ENCODE measurements around the gene DCC.

The DCC gene

GRCh38 chr18:52422985-52423601, 83.1 kb downstream of the DCC start:
- ChIA-PET CTCF (no interaction called here), POLR2A (ENCODE audit: low non-redundant PET) (no interaction called here)

GRCh38 chr18:52426041-52426440, 86.0 kb downstream of the DCC start:
- CTCF ChIA-PET = interaction anchor here (0.6 kb wide), 1 partner anchor 740 kb away, joined by 4 read pairs; no protein-coding TSS in a partner anchor
- POLR2A ChIA-PET (ENCODE audit: low non-redundant PET) = no interaction called here
- DNase-seq (ENCODE audit: low spot score) = no peak
- H3K27ac ChIP-seq = no peak overlapping the region
- no peak for TF ChIP-seq CTCF (conservative IDR thresholded peaks at IDR 0.05; ENCODE audit: low read depth)

More at GRCh38 chr18:52422985-52423601, 83.1 kb downstream of the DCC start:
- no peak for DNase-seq (ENCODE audit: low spot score)
- no peak for TF ChIP-seq CTCF (conservative IDR thresholded peaks at IDR 0.05; ENCODE audit: low read depth)
- H3K27ac ChIP-seq = no peak overlapping the region

GRCh38 chr18:52426462-52426861, 86.5 kb downstream of the DCC start:
- ChIA-PET POLR2A (ENCODE audit: low non-redundant PET) (no interaction called here), CTCF (interaction anchor here (0.6 kb wide), 1 partner anchor 741 kb away, joined by 4 read pairs; no protein-coding TSS in a partner anchor)
- no peak for DNase-seq (ENCODE audit: low spot score)
- TF ChIP-seq CTCF (conservative IDR thresholded peaks at IDR 0.05; ENCODE audit: low read depth) = no peak
- H3K27ac ChIP-seq = no peak overlapping the region

GRCh38 chr18:52427521-52428175, 87.7 kb downstream of the DCC start:
- no peak overlapping the region for H3K27ac ChIP-seq
- DNase-seq (ENCODE audit: low spot score) = no peak
- ChIA-PET CTCF (no interaction called here), POLR2A (ENCODE audit: low non-redundant PET) (no interaction called here)
- no peak for TF ChIP-seq CTCF (conservative IDR thresholded peaks at IDR 0.05; ENCODE audit: low read depth)

- H3K27ac ChIP-seq = no peak overlapping the region
- ChIA-PET POLR2A (ENCODE audit: low non-redundant PET) (no interaction called here), CTCF (no interaction called here)
- TF ChIP-seq CTCF (conservative IDR thresholded peaks at IDR 0.05; ENCODE audit: low read depth) = no peak
- DNase-seq (ENCODE audit: low spot score) = no peak
Observed at GRCh38 chr18:52431683-52432082, 91.7 kb downstream of the DCC start.

GRCh38 chr18:52433797-52434196, 93.8 kb downstream of the DCC start:
- CTCF ChIA-PET = no interaction called here
- no peak overlapping the region for H3K27ac ChIP-seq
- no peak for DNase-seq (ENCODE audit: low spot score)
- POLR2A ChIA-PET (ENCODE audit: low non-redundant PET) = no interaction called here
- no peak for TF ChIP-seq CTCF (conservative IDR thresholded peaks at IDR 0.05; ENCODE audit: low read depth)

Measured in RWPE1 (cell line).